Sigmoid colon (tissue), 7 donors: ENCODE results near the gene OSBPL5. TPM values are rescaled to one million over a fixed set of nuclear protein-coding genes. Genes with fewer than 3 reads are reported as not detected.

ENCODE experiments used
- DNase-seq: peaks from one replicate; pipeline ENCODE4 v3.0.0-alpha.2; 2019
- H3K27ac ChIP-seq, 4 donors: fragments of 200-600 bp; sonication (generic); one replicate each; pipeline ENCODE4 v1.5.1; 2016 to 2019; ENCODE audit warnings: mild to moderate bottlenecking in 1 of 4
- H3K27me3 ChIP-seq, 3 donors: fragments of 200-600 bp; sonication (generic); one replicate each; pipeline ENCODE4 v1.5.1; 2019; ENCODE audit warnings: mild to moderate bottlenecking in 1 of 3
- H3K36me3 ChIP-seq, 4 donors: fragments of 200-600 bp; sonication (generic); one replicate each; pipeline ENCODE4 v1.5.1; 2016 to 2019
- H3K4me1 ChIP-seq, 4 donors: fragments of 200-600 bp; sonication (generic); one replicate each; pipeline ENCODE4 v1.5.1; 2017 to 2019
- H3K4me3 ChIP-seq, 4 donors: fragments of 200-600 bp; sonication (generic); one replicate each; pipeline ENCODE4 v1.5.1; 2017 to 2019; ENCODE audit warnings: mild to moderate bottlenecking in 2 of 4, moderate library complexity in 1 of 4
- H3K9me3 ChIP-seq, 4 donors: fragments of 200-600 bp in 3 of 4; sonication (generic) in 3 of 4; one replicate each; pipeline versions ENCODE4 v1.5.1 to v1.6.1; 2013 to 2019
- EP300 ChIP-seq, 4 donors: sonication (generic); formaldehyde crosslinking; IDR thresholded peaks; one replicate each; pipeline ENCODE4 v1.6.1; 2017; ENCODE audit warnings: antibody characterized with exemption in 4 of 4
- POLR2A ChIP-seq, 2 donors: fragments of 450-650 bp; IDR thresholded peaks; one replicate each; pipeline ENCODE4 v1.6.1; 2016; ENCODE audit warnings: antibody characterized with exemption in 2 of 2, mild to moderate bottlenecking in 2 of 2, moderate library complexity in 2 of 2
- POLR2AphosphoS5 ChIP-seq, 4 donors: sonication (generic); formaldehyde crosslinking; IDR thresholded peaks; one replicate each; pipeline ENCODE4 v1.6.1; 2017; ENCODE audit warnings: antibody characterized with exemption in 4 of 4
- WGBS, 2 donors: extraction: QIAGEN DNeasy Blood & Tissue Kit; methylation state at CpG; one replicate each; pipeline ENCODE4 v1.1.7; 2013; 5-methylcytosine and 5-hydroxymethylcytosine counted together
- intact Hi-C: fragments of 100-400 bp; cut with DNase I; formaldehyde crosslinking; loops from one replicate; pipeline ENCODE4 v1.15.1; 2023
- polyA plus RNA-seq, 3 donors: library from polyadenylated mRNA; stranded (reverse); fragments of 200-250 nt; gene quantifications; one replicate each; pipeline ENCODE4 v1.2.3, GENCODE V29; 2013
- total RNA-seq, 4 donors: library from RNA; depleted of rRNA; stranded (reverse); fragments of >200 nt; gene quantifications; one replicate each; pipeline ENCODE4 v1.1.0, GENCODE V29; 2016
- TF ChIP-seq, protein P1 (sequence below), 4 experiments: fragments of 450-650 bp in 3 of 4; fragments of 200-600 bp in 1 of 4; IDR thresholded peaks; one replicate each; pipeline ENCODE4 v1.5.1; 2016 to 2019; ENCODE audit warnings: antibody characterized with exemption in 4 of 4, mild to moderate bottlenecking in 3 of 4, moderate library complexity in 2 of 4
- donor health status: healthy with polysubstance abuse.
- donor health status: Bipolar disorder and iron deficiency.
- donor health status: healthy.

OSBPL5 gene
- total and polyA plus RNA-seq, 7 donors, result 16.6 to 69.2 (median 29.8) TPM

DNA sequence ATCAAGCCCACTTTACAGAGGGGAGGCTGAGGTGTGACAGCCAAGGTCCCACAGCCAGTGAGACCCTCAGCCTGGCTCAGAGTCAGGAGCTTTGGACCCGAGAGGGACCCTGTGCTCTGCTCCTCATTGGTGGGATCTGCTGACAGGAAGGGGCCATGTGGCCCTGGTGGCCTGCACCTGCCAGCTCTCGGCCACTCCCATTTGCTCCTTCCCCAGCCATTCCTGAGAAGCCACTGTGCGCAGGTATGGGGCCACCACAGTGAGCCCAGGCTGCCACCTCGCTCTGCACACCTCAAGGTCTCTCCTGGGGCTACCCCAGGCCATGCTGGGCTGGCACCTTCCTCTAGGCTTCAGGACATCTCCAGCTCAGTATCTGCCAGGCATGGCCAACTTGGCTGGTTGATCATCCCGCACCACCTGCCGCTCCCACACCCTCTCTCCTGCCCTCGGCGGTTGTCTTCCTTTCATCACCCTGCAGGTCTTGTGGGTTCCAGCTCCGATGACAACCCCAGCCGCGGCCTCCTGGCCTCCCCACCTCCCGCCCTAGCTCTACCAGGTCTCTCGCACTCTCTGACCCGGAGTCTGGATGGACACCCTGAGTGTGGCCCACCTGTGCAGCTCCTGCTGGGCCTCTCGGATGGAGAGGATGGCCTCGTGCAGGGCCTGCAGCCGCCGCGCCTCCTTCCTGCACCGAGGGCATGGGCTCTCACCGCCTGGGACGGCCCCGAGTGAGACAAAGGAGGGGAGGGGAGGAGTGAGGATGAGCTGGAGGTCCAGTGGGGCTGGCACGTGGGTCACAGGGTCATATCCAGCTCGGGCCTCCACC is 75.7 kb downstream of the OSBPL5 start:
- 91% methylated on average over 25 of the region's 25 CpGs for WGBS, 2 donors
- no peak for DNase-seq
- peaks cover 0 to 4% (median 0%) of the 10 kb centered on the region in 4 donors for H3K4me1 ChIP-seq
- no peak overlapping the region for H3K4me3 ChIP-seq
- no peaks in the 10 kb centered on the region for H3K27me3 ChIP-seq
- no peak for TF ChIP-seq POLR2A (IDR thresholded peaks at IDR 0.05)
- intact Hi-C loops, result no loop called here
- no peak overlapping the region for H3K27ac ChIP-seq
- peaks cover 8 to 50% (median 24%) of the 10 kb centered on the region in 4 donors for H3K36me3 ChIP-seq
- H3K9me3 ChIP-seq, result no peaks in the 10 kb centered on the region

DNA sequence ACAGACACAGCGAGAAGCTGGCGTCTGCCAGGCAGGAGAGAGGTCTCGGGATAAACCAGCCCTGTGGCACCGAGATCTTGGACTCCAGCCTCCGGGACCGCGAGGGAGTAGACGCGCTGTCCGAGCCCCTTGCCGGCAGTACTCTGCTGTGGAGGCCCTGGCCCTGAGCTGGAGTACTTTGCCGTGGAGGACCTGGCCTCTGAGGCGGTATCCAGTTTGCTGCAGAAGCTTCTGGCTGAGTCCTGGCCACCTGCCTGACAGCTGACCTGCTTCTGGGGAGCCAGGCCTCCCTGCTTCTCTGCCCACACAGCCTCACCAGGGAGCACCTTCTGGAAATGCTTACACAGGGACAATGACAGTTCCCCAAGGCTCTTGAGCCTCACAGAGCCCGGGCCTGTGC is 76.3 kb downstream of the OSBPL5 start:
- Histone ChIP-seq H3K36me3 (peaks cover 1 to 43% (median 22%) of the 10 kb centered on the region in 4 donors), H3K4me3 (no peak overlapping the region), H3K27ac (no peak overlapping the region), H3K9me3 (no peaks in the 10 kb centered on the region), H3K4me1 (peaks cover 0 to 4% (median 0%) of the 10 kb centered on the region in 4 donors), H3K27me3 (no peaks in the 10 kb centered on the region)
- DNase-seq, result no peak
- TF ChIP-seq POLR2AphosphoS5 (IDR thresholded peaks at IDR 0.05) (no peak), POLR2A (IDR thresholded peaks at IDR 0.05) (no peak), EP300 (IDR thresholded peaks at IDR 0.05) (no peak)
- TF ChIP-seq, protein P1, sequence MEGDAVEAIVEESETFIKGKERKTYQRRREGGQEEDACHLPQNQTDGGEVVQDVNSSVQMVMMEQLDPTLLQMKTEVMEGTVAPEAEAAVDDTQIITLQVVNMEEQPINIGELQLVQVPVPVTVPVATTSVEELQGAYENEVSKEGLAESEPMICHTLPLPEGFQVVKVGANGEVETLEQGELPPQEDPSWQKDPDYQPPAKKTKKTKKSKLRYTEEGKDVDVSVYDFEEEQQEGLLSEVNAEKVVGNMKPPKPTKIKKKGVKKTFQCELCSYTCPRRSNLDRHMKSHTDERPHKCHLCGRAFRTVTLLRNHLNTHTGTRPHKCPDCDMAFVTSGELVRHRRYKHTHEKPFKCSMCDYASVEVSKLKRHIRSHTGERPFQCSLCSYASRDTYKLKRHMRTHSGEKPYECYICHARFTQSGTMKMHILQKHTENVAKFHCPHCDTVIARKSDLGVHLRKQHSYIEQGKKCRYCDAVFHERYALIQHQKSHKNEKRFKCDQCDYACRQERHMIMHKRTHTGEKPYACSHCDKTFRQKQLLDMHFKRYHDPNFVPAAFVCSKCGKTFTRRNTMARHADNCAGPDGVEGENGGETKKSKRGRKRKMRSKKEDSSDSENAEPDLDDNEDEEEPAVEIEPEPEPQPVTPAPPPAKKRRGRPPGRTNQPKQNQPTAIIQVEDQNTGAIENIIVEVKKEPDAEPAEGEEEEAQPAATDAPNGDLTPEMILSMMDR (IDR thresholded peaks at IDR 0.05), result no peak
- 93% methylated on average over 14 of the region's 14 CpGs for WGBS, 2 donors
- intact Hi-C loops, result no loop called here

DNA sequence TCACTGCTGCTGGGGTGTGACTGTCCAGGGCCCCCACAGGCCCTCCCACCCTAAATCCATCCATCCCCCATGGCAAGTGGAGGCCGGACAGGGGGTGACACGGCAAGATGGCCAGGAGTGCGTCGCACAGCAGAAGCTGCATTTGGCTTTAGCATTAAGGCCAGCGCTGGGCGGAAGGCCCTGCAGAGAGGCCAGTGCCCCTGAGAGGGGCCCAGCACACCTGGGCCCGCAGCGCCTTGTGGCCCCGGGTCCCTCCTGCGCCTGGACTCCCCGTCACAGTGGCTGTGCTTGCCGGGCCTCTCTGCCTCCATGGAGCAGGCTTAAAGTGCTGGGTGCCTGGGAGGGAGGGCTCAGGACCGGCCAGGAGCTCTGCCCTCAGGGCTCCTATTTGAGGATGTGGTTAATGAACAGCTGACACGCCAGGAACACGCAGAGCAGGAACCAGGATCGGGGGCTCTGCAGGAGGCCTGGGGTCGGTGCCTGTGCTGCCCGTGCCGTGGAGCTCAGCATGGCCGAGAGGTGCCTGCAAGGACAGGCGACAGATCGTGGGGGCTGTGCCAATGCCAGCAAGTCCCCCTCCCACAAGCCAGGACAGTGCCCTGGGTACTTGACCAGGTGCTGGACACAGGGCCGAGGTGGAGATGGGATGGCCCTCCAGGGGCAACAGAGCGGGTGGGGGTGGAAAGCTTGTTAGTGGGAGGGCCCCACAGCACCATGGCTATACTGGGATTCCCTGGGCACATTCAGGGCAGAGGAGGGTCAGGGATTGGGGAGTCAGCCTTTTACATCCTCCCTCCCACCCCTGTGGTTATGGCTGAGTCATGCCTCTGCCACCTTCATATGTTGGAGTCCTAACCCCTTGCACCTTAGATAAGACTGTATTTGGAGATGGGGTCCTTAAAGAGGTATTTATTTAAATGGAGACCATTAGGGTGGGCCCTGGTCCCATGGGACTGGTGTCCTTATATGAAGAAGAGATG is 77.0 kb downstream of the OSBPL5 start:
- no peaks in the 10 kb centered on the region for H3K9me3 ChIP-seq
- 80 to 84% methylated on average over 24 of the region's 24 CpGs for WGBS, 2 donors
- peaks cover 0 to 4% (median 0%) of the 10 kb centered on the region in 4 donors for H3K4me1 ChIP-seq
- TF ChIP-seq POLR2AphosphoS5 (IDR thresholded peaks at IDR 0.05) (no peak), EP300 (IDR thresholded peaks at IDR 0.05) (no peak), POLR2A (IDR thresholded peaks at IDR 0.05) (no peak)
- TF ChIP-seq, protein P1 (IDR thresholded peaks at IDR 0.05), result no peak
- intact Hi-C loops, result no loop called here
- H3K4me3 ChIP-seq, result no peak overlapping the region
- no peak overlapping the region for H3K27ac ChIP-seq
- peaks cover 0 to 36% (median 22%) of the 10 kb centered on the region in 4 donors for H3K36me3 ChIP-seq
- no peaks in the 10 kb centered on the region for H3K27me3 ChIP-seq
- DNase-seq, result no peak

GRCh38 chr11:3087373-3087772 is 77.7 kb downstream of the OSBPL5 start:
- Histone ChIP-seq H3K27ac (no peak overlapping the region), H3K4me3 (no peak overlapping the region), H3K27me3 (no peaks in the 10 kb centered on the region), H3K9me3 (no peaks in the 10 kb centered on the region), H3K4me1 (peaks cover 0 to 4% (median 0%) of the 10 kb centered on the region in 4 donors), H3K36me3 (peaks cover 0 to 34% (median 22%) of the 10 kb centered on the region in 4 donors)
- no peak for DNase-seq
- TF ChIP-seq POLR2AphosphoS5 (IDR thresholded peaks at IDR 0.05), result no peak
- TF ChIP-seq, protein P1 (IDR thresholded peaks at IDR 0.05), result no peak
- TF ChIP-seq EP300 (IDR thresholded peaks at IDR 0.05), result no peak
- TF ChIP-seq POLR2A (IDR thresholded peaks at IDR 0.05), result no peak
- WGBS, 2 donors, result 89 to 91% methylated on average over 11 of the region's 11 CpGs
- intact Hi-C loops, result no loop called here
